ENCODE data around the gene ZNF862.

The ZNF862 gene

DNA sequence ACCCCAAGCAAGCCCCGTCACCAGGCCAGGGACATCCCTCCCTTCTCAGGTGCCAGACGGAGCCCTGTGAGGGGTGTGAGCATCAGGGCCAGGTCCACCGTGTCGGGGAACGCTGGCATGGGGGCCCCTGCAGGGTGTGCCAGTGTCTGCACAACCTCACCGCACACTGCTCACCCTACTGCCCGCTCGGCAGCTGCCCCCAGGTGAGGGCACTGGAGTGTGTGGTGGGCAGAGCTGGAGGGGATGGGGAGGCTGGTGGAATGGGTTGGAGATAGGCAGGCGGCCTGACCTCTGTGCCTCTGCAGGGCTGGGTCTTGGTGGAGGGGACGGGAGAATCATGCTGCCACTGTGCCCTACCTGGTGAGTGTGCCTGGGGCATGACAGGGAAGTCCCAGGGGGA lies 44.9 kb upstream of the ZNF862 start:
- DNase-seq (ENCODE audit: low read depth in 2 of 2), result no peak
- H3K4me3 ChIP-seq (replicated peaks in 1 of 2; ENCODE audit: low read depth in 2 of 2, low read length in 2 of 2), result no peak overlapping the region
- TF ChIP-seq, protein P1, sequence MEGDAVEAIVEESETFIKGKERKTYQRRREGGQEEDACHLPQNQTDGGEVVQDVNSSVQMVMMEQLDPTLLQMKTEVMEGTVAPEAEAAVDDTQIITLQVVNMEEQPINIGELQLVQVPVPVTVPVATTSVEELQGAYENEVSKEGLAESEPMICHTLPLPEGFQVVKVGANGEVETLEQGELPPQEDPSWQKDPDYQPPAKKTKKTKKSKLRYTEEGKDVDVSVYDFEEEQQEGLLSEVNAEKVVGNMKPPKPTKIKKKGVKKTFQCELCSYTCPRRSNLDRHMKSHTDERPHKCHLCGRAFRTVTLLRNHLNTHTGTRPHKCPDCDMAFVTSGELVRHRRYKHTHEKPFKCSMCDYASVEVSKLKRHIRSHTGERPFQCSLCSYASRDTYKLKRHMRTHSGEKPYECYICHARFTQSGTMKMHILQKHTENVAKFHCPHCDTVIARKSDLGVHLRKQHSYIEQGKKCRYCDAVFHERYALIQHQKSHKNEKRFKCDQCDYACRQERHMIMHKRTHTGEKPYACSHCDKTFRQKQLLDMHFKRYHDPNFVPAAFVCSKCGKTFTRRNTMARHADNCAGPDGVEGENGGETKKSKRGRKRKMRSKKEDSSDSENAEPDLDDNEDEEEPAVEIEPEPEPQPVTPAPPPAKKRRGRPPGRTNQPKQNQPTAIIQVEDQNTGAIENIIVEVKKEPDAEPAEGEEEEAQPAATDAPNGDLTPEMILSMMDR (IDR thresholded peaks at IDR 0.05; ENCODE audit: low read depth, low read length), result no peak

DNA sequence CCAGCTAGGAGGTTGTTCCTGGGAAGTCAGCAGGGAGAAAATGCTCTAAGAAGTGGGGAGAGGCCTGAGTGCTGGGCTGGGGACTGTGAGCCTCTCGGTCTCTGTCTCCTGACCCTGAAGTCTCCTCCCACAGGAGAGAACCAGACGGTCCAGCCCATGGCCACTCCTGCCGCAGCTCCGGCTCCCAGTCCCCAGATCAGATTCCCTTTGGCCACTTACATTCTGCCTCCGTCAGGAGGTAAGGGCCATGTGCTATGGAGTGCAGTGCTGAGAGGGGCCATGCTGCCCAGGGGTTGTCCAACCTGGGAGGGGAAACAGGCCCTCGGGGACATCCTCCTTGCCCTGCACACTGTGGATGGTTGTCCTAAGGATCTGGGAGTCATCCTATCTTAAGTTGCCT lies 43.5 kb upstream of the ZNF862 start:
- TF ChIP-seq, protein P1 (IDR thresholded peaks at IDR 0.05; ENCODE audit: low read depth, low read length), result no peak
- DNase-seq (ENCODE audit: low read depth in 2 of 2), result no peak
- no peak overlapping the region for H3K4me3 ChIP-seq (replicated peaks in 1 of 2; ENCODE audit: low read depth in 2 of 2, low read length in 2 of 2)

DNA sequence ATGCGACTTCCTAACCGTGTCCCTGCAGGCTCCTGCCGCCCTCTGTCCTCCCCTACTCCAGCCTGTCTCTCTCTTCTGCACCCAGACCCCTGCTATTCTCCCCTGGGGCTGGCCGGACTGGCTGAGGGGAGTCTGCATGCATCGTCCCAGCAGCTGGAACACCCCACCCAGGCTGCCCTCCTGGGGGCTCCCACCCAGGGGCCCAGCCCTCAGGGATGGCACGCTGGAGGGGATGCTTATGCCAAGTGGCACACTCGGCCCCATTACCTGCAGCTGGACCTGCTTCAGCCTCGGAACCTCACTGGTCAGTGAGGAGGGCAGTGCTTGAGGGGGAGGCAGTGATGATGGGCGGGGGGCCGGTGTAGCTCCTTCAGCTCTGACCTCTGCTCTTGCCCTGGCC lies 43.0 kb upstream of the ZNF862 start:
- TF ChIP-seq, protein P1 (IDR thresholded peaks at IDR 0.05; ENCODE audit: low read depth, low read length), result no peak
- DNase-seq (ENCODE audit: low read depth in 2 of 2), result no peak
- H3K4me3 ChIP-seq (replicated peaks in 1 of 2; ENCODE audit: low read depth in 2 of 2, low read length in 2 of 2), result no peak overlapping the region

DNA sequence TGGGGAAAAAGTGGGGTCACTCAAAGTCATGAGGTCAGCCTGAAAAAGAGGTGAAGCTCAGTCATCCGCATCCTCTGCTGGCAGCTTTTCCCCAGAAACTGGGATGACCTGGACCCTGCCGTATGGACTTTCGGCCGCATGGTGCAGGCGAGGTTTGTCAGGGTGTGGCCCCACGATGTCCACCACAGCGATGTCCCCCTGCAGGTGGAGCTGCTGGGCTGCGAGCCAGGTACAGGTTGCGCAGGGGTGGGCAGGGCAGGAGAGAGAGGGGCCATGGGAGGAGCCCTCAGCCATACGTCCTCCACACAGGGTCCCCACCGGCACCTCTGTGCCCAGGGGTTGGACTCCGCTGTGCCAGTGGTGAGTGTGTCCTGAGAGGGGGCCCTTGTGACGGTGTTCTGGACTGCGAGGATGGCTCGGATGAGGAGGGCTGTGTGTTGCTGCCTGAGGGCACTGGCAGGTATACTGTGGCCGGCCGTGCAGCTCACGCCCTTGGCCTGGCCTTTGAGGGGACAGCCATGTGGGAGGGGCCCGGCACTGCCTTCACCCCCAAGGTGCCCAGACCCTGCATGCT lies 41.8 kb upstream of the ZNF862 start:
- TF ChIP-seq, protein P1 (IDR thresholded peaks at IDR 0.05; ENCODE audit: low read depth, low read length), result no peak
- DNase-seq (ENCODE audit: low read depth in 2 of 2), result no peak
- no peak overlapping the region for H3K4me3 ChIP-seq (replicated peaks in 1 of 2; ENCODE audit: low read depth in 2 of 2, low read length in 2 of 2)

DNA sequence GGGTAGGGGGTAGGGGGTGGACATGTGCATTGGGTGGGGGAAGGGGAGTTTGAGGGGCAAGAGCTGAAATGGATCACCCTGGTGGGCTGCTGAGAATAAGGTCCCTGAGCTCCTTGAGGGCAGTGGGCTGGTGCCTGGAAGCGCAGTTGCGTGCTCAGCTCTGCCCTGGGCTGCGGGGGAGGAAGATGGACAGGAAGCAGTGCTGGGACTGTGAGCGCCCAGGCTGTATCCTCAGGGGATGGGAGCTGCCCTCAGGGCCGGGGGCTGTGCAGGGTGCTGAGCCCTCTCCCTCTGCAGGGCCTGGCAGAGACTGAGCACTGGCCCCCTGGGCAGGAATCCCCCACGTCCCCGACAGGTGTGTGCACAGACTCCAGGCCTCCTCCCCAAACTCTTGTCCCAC lies 40.4 kb upstream of the ZNF862 start:
- TF ChIP-seq, protein P1 (IDR thresholded peaks at IDR 0.05; ENCODE audit: low read depth, low read length), result no peak
- no peak for DNase-seq (ENCODE audit: low read depth in 2 of 2)
- no peak overlapping the region for H3K4me3 ChIP-seq (replicated peaks in 1 of 2; ENCODE audit: low read depth in 2 of 2, low read length in 2 of 2)

DNA sequence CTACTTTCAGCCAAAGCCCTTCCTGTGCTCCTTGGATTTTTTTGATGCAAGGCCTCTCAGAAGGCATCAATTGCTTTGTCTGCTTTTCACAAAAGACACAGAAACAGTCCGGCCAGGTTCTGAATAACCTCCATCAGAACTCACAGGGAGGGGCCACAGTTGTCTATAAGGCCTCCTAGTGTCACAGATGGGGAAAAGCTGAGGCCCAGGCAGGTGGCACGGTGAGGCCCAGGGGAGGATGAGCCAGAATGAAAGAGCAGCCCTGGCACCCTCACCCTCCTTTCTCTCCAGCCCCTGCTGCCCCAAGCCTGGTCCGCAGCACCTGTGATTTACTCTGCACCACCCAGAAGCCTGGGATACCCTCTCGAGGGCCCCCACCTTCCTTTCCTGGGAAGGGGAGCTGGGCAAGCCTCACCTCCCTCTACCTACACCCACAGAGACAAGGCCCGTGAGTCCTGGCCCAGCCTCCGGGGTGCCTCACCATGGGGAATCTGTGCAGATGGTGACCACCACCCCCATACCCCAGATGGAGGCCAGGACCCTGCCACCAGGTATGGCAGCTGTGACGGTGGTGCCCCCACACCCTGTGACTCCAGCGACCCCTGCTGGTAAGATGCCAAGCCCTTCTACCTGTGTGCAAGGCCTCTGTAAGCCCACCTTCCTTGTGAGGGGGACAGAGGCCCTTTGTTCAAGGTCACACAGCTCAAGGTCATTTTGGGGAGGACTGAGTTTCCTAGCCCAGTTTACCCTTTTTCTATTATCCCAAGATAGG lies 38.6 kb upstream of the ZNF862 start:
- DNase-seq (ENCODE audit: low read depth in 2 of 2), result peak in 1 of 2 donors; percentile 7
- H3K4me3 ChIP-seq (replicated peaks in 1 of 2; ENCODE audit: low read depth in 2 of 2, low read length in 2 of 2), result no peak overlapping the region
- TF ChIP-seq, protein P1 (IDR thresholded peaks at IDR 0.05; ENCODE audit: low read depth, low read length), result peak; percentile 29
